Measurements from ENCODE around the gene FGF22.
A peak's percentile ranks its signal among the peaks of the same experiment; 100 is the strongest.
"Not testable (repeated sequence)": the region's sequence is repeated elsewhere in the genome, so short reads cannot be mapped to it uniquely, and the experiment has no call there.

The FGF22 gene

GRCh38 chr19:639253-640160, at the start of gene FGF22:
FGF22 (plus strand) TSS chr19:639879; CDS start chr19:639926, 47 bp downstream.
- DNase-seq, result peak; percentile 96

DNA sequence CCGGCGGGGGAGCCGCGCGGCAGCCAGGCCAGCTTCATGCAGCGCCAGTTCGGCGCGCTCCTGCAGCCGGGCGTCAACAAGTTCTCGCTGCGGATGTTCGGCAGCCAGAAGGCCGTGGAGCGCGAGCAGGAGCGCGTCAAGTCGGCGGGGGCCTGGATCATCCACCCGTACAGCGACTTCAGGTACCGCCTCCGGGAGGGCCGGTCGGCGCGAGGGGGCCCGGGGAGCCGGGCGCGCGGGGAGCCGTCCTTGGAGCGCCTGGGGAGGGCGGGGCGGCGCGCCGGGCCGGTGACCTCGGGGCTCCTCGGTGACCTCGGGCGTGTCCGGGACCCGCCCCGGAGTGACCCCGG, 49.3 kb upstream of the FGF22 start:
- no peak for DNase-seq

- no peak for DNase-seq
These were observed 49.0 kb upstream of the FGF22 start for GRCh38 chr19:590750-591098.

- peak; percentile 39 for DNase-seq
These were observed 48.4 kb upstream of the FGF22 start for GRCh38 chr19:591099-591958.

GRCh38 chr19:592101-592500, 47.6 kb upstream of the FGF22 start:
- DNase-seq, result no peak

DNA sequence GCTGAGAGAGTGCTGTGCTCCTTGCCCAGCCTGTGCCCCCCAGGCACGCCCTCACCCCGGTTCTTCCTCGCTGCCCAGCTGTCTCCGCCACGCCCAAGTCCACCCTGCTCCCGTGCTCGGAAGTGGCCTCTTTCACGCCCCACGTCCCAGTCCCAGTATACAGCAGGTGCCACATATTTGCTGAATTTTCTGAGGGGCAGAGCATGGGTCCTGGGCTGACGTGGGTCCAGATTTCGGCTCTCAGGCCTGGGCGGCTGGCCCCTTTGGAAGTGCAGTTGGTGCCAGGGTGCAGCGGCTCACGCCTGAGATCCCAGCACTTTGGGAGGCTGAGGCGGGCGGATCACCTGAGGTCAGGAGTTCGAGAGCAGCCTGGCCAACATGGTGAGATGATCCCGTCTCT, 46.6 kb upstream of the FGF22 start:
- DNase-seq, result no peak

DNA sequence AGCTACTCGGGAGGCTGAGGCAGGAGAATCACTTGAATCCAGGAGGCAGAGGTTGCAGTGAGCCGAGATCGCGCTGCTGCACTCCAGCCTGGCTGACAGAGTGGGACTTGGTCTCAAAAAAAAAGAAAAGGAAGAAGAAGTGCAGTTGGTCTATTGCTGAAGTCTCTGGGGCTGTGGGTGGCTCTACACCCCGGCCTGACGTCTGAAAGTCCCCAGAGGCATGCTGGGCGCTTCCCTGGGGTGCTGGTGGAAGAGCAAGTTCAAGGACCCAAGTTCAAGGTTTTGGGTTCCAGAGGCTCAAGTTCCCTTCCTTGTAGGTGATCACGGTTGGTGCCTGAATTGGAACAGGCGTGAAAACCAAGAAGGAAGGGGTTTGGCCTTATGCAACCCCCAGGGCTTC, 46.2 kb upstream of the FGF22 start:
- no peak for DNase-seq

DNA sequence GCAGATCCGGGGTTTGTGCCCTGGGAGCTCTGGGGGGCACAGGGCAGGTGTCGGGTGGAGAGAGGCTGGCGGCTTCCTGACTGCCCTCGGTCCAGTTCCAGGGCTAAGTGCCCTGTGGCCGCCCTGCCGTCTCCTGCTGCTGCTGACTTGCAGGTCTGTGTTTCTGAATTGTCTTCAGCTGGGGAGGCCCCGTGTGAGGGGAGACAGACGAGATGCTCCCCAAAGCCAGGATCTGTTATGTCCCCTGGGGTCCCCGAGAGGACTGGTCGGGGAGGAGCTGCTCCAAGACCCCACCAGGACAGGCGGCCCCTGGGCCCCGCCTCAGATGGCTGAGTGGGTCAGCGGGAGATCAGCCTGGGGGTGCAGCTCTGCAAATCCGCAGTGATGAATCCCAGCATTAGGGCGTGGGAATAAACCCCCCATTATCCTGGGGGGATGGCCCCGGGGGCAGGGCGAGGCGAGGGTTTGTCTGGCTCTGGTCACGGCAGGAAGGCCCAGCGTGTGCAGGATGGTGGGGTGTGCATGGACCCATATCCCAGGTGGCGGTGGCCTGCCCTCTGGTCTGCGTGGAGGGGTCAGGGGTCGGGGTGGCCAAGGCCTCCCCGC, 45.3 kb upstream of the FGF22 start:
- no peak for DNase-seq

- DNase-seq, result no peak
These were observed 44.1 kb upstream of the FGF22 start for GRCh38 chr19:595326-596262.

GRCh38 chr19:596263-596655, 43.4 kb upstream of the FGF22 start:
- no peak for DNase-seq

DNA sequence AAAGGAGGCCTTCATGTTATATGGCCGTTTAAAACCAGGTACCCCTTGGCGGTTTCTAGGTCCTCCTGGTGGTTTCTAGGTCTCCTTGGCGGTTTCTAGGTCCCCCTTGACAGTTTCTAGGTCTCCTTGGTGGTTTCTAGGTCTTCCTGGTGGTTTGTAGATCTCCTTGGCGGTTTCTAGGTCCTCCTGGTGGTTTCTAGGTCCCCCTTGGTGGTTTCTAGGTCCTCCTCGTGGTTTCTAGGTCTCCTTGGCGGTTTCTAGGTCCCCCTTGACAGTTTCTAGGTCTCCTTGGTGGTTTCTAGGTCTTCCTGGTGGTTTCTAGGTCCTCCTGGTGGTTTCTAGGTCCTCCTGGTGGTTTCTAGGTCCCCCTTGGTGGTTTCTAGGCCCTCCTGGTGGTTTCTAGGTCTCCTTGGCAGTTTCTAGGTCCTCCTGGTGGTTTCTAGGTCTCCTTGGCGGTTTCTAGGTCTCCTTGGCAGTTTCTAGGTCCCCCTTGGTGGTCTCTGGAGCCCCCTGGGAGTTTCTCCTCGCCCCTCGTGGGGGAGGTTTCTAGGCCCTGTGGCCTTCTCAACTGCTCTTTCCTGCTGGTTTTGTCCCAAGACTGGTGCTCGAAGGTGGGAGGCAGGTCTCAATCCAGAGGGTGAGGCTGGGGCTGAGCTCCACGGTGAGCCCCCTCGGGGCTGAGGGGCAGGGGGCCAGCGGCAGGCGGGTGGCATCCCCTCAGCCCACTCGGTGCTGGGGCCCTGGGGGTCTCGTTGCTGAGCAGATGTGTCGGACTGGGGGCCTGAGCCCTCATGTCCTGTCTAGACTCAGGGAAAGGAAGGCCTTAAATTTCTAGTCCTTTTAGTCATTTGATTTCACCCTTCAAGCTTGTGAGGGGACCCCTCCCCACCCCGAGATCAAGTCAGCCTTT, 42.0 kb upstream of the FGF22 start:
- no peak for DNase-seq

DNA sequence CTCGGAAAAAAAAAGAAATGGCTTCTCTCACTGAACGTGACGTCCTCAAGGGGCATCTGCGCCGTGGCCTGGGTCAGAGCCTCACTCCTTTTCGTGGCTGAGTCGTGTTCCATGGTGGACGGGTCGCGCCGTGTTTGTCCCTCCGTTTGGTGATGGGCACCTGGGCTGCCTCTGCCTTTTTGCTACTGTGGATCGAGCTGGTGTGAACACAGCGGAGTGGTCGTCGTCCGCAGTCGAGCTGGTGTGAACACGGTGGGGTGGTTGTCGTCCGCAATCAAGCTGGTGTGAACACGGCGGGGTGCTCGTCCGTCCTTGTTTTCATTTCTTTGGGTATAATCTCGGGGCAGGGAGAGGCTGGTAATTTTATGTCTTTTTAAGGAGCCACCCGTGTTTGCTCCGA, 38.4 kb upstream of the FGF22 start:
- DNase-seq, result no peak

- no peak for DNase-seq
These were observed 37.9 kb upstream of the FGF22 start for GRCh38 chr19:601790-602189.

GRCh38 chr19:602391-603301, 37.0 kb upstream of the FGF22 start:
- DNase-seq, result no peak

- DNase-seq, result not testable (repeated sequence)
These were observed 36.4 kb upstream of the FGF22 start for GRCh38 chr19:603302-603639.

GRCh38 chr19:603779-604178, 35.9 kb upstream of the FGF22 start:
- DNase-seq, result not testable (repeated sequence)

GRCh38 chr19:604355-604754, 35.3 kb upstream of the FGF22 start:
- DNase-seq, result peak; percentile 16

DNA sequence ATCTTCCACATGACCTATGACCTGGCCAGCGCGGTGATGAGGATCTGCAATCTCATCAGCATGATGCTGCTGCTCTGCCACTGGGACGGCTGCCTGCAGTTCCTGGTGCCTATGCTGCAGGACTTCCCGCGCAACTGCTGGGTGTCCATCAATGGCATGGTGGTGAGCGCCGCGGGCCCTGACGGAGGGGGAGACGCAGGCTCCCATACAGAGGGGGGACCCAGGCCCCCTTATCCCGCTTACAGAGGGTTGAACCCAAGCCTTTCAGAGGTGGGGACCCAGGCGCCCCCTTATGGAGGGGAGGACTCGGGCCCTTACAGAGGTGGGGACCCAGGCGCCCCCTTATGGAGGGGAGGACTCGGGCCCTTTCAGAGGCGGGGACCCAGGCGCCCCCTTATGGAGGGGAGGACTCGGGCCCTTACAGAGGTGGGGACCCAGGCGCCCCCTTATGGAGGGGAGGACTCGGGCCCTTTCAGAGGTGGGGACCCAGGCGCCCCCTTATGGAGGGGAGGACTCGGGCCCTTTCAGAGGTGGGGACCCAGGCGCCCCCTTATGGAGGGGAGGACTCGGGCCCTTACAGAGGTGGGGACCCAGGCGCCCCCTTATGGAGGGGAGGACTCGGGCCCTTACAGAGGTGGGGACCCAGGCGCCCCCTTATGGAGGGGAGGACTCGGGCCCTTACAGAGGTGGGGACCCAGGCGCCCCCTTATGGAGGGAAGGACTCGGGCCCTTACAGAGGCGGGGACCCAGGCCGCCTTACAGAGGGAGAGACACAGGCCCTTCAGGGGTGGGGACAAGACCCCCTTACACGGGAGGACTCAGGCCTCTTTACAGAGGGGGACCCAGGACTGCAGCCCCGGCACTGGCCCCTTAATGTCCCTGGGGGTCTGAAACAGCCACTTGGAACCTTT, 34.4 kb upstream of the FGF22 start:
- not testable (repeated sequence) for DNase-seq

Measured in suppressor macrophage treated with lipopolysaccharide for 4 hours (primary cell).